Activated B cell treated with CpG ODN at 0.5 μM for 24 hours (primary cell): ENCODE data around the gene GATA6. TPM values are rescaled to one million over a fixed set of nuclear protein-coding genes. Genes with fewer than 3 reads are reported as not detected.

Source experiments
- ATAC-seq: fragments of 200-7000 bp; cut with Tn5 transposase; one replicate; pipeline ENCODE4 v1.10.0; 2021; ENCODE audit warnings: low read depth, mild to moderate bottlenecking, moderate library complexity
- CTCF ChIA-PET: fragments of 350-600 bp; sonication (Branson Sonifier 250); formaldehyde crosslinking; loops from one replicate; lab custom pipeline; 2021; ENCODE audit warnings: antibody characterized with exemption; lab: Charles Lee
- POLR2A ChIA-PET: fragments of 350-600 bp; sonication (Branson Sonifier 250); formaldehyde crosslinking; loops from one replicate; lab custom pipeline; 2021; ENCODE audit warnings: antibody characterized with exemption; lab: Charles Lee
- DNase-seq: peaks from one replicate; pipeline ENCODE4 v3.0.0; 2022
- H3K27ac Mint-ChIP-seq: one replicate; pipeline ENCODE4 v1.8.0; 2020; ENCODE audit warnings: mixed read lengths
- H3K27me3 Mint-ChIP-seq: one replicate; pipeline ENCODE4 v1.8.0; 2021; ENCODE audit warnings: mixed read lengths
- H3K36me3 Mint-ChIP-seq: one replicate; pipeline ENCODE4 v1.8.0; 2021; ENCODE audit warnings: low read depth, mixed read lengths
- H3K4me1 Mint-ChIP-seq: one replicate; pipeline ENCODE4 v1.8.0; 2021; ENCODE audit warnings: mixed read lengths
- H3K4me3 Mint-ChIP-seq: one replicate; pipeline ENCODE4 v1.8.0; 2020; ENCODE audit warnings: mild to moderate bottlenecking, mixed read lengths
- H3K9me3 Mint-ChIP-seq: one replicate; pipeline ENCODE4 v1.8.0; 2020; ENCODE audit warnings: mixed read lengths
- CTCF ChIP-seq: fragments of 200-600 bp; IDR thresholded peaks from one replicate; pipeline ENCODE4 v1.8.0; 2022; ENCODE audit warnings: antibody characterized with exemption, mild to moderate bottlenecking
- intact Hi-C: fragments of 100-400 bp; cut with micrococcal nuclease; formaldehyde crosslinking; loops from one replicate; pipeline ENCODE4 v1.15.1; 2024
- total RNA-seq: library from RNA; stranded (reverse); gene quantifications from 2 replicates; pipeline ENCODE4 v1.2.3, GENCODE V29; 2022

Gene GATA6
- total RNA-seq, 1 donor from 2014 or later, result not detected

GRCh38 chr18:22170421-22171257, 1.2 kb downstream of the GATA6 start:
- intact Hi-C loops, result no loop called here
- no peak for DNase-seq

GRCh38 chr18:22171258-22172119, 2.1 kb downstream of the GATA6 start:
- intact Hi-C loops, result no loop called here
- CTCF ChIA-PET, result no interaction called here
- Mint-ChIP-seq H3K27me3 (peaks cover 62% of the 10 kb centered on the region), H3K4me1 (peaks cover 21% of the 10 kb centered on the region), H3K4me3 (no peak overlapping the region), H3K9me3 (no peaks in the 10 kb centered on the region), H3K27ac (no peak overlapping the region), H3K36me3 (no peaks in the 10 kb centered on the region)
- TF ChIP-seq CTCF, result no peak
- no peak for DNase-seq
- no peak for ATAC-seq
- POLR2A ChIA-PET, result no interaction called here

More at GRCh38 chr18:22170421-22171257, 1.2 kb downstream of the GATA6 start:
- ATAC-seq, result no peak
- no peaks in the 10 kb centered on the region for H3K36me3 Mint-ChIP-seq
- H3K4me1 Mint-ChIP-seq, result peaks cover 21% of the 10 kb centered on the region
- H3K27me3 Mint-ChIP-seq, result peaks cover 64% of the 10 kb centered on the region
- no peak for TF ChIP-seq CTCF
- H3K4me3 Mint-ChIP-seq, result peak overlapping the region; percentile 76
- H3K9me3 Mint-ChIP-seq, result no peaks in the 10 kb centered on the region
- ChIA-PET CTCF (no interaction called here), POLR2A (no interaction called here)
- H3K27ac Mint-ChIP-seq, result no peak overlapping the region

- Mint-ChIP-seq H3K27ac (no peak overlapping the region), H3K27me3 (peaks cover 59% of the 10 kb centered on the region), H3K9me3 (no peaks in the 10 kb centered on the region), H3K4me1 (peaks cover 21% of the 10 kb centered on the region), H3K36me3 (no peaks in the 10 kb centered on the region), H3K4me3 (no peak overlapping the region)
- TF ChIP-seq CTCF, result no peak
- POLR2A ChIA-PET, result no interaction called here
- no peak for ATAC-seq
- intact Hi-C loops, result no loop called here
- no peak for DNase-seq
- CTCF ChIA-PET, result no interaction called here
Measured at GRCh38 chr18:22172120-22172582, 2.8 kb downstream of the GATA6 start.

- peaks cover 21% of the 10 kb centered on the region for H3K4me1 Mint-ChIP-seq
- H3K4me3 Mint-ChIP-seq, result no peak overlapping the region
- TF ChIP-seq CTCF, result no peak
- no peak for ATAC-seq
- CTCF ChIA-PET, result no interaction called here
- no peaks in the 10 kb centered on the region for H3K36me3 Mint-ChIP-seq
- POLR2A ChIA-PET, result no interaction called here
- H3K27me3 Mint-ChIP-seq, result peaks cover 59% of the 10 kb centered on the region
- intact Hi-C loops, result no loop called here
- H3K27ac Mint-ChIP-seq, result no peak overlapping the region
- no peak for DNase-seq
- no peaks in the 10 kb centered on the region for H3K9me3 Mint-ChIP-seq
Measured at GRCh38 chr18:22172594-22173049, 3.2 kb downstream of the GATA6 start.
